Erythroblast (primary cell): ENCODE data around the gene GOLGB1.
A peak's percentile ranks its signal among the peaks of the same experiment; 100 is the strongest.
"Not testable (repeated sequence)": the region's sequence is repeated elsewhere in the genome, so short reads cannot be mapped to it uniquely, and the experiment has no call there.

Experiments used
- DNase-seq, 2 experiments: peaks; one replicate each; lab custom pipeline; 2025; lab: John Stamatoyannopoulos, UW
- GATA1 ChIP-seq: IDR thresholded peaks from 2 replicates; pipeline ENCODE4 v1.6.1; 2011; ENCODE audit warnings: low read depth, mild to moderate bottlenecking, control low read depth, low read length, moderate library complexity
- POLR2A ChIP-seq: IDR thresholded peaks from 2 replicates; pipeline ENCODE4 v1.6.1; 2011; ENCODE audit warnings: mild to moderate bottlenecking, low read length

Gene GOLGB1

GRCh38 chr3:121749276-121750086, at the start of gene GOLGB1:
Gene GOLGB1, minus strand, starts transcription at chr3:121749741. Its CDS starts 18,770 bp downstream, at chr3:121730971.
- DNase-seq: peak; percentile 97 to 99
- TF ChIP-seq GATA1 (no peak), POLR2A (peak; percentile 99)

DNA sequence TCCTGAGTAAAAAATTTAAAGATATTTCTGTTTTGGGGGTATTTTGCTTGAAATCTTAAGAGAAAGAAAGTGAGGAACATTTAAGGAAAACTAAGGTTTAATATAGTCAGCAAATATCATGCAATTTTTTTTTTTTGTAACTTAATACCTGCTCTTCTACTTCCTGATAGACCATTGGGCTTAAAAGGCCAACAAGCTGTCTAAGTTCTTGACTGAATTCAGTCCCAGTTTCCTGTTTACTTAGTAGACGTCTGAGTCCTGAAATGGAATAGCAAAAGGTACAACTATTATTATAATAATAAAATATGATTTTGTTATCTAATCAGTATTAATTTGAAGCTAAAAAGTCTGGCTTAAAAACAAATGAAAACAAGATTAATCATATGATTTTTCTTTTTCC, 47.4 kb upstream of the GOLGB1 start:
- DNase-seq: no peak
- TF ChIP-seq POLR2A (no peak), GATA1 (no peak)

DNA sequence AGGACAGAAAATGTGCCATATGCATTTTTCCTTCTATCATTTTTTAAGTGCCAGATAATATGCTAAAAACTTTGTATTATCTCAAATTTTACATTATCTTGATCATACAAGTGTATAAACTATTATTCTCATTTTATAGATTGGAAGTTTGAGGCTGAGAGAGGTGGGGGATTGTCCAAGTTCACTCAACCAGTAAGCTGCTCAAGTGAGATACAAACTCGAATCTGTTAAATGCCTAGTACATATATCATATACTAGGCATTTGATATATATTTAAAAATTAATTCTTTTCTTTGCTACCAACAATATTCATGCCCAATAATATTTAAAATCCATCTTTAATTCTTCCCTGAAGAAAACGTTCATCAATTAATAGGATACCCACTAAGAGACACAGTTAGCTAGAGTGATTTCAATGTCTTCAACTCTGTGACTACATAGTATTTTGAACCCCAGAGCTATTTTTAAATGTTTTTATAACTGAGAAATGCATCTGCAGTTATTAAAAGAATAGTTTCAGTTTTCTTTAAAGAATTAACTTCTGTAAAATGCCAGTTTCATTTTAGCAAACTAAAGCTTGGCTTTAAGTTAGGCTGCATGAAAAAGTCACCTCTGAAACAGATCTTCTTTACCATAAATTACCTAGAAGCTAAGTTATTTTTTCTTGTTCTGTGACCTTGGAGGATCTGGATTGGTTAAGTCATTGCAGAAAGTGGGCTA, 44.9 kb upstream of the GOLGB1 start:
- no peak for TF ChIP-seq POLR2A
- no peak for TF ChIP-seq GATA1

GRCh38 chr3:121793078-121793477, 43.5 kb upstream of the GOLGB1 start:
- DNase-seq: no peak
- TF ChIP-seq GATA1 (no peak), POLR2A (no peak)

More for the DNA sequence above, 44.9 kb upstream of the GOLGB1 start:
- no peak for DNase-seq

DNA sequence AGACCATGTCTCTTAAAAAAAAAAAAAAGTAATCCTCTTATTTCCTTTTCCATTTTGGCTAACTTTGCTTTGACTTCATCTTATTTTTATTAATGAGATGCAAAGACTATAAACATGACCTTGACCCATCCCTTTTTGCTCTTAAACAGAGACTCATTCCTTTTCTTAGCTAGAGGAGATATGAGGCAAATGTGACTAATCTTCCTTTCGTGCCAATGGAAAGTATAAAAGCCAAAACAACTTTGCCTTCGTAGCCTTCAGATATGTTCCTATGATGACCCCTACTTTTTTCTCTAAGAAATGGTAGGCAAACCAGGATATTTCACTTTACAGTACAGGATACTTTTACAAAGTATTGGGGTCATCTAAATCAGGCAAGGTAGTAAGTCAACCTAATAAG, 36.9 kb upstream of the GOLGB1 start:
- DNase-seq: no peak
- no peak for TF ChIP-seq POLR2A
- TF ChIP-seq GATA1: no peak

- DNase-seq: not testable (repeated sequence)
Measured at GRCh38 chr3:121782784-121783183, 33.2 kb upstream of the GOLGB1 start.

DNA sequence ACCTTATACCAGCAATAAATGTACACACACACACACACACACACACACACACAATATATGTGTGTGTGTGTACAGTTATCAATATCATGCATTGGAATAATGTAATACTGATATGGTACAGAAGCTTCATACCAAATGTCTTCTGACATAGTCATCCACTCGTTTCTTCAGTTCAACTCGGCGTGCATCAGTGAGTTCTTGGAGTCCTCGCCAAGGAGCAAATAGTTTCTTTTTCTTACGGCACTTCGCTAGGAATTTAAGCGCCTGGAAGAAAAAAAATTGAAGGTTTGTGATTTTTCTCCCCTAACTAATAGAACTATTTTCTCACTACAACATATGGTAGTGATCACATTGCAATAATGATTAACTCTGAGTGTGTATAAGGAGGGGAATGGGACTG, 32.1 kb upstream of the GOLGB1 start:
- no peak for DNase-seq
- TF ChIP-seq GATA1: no peak
- TF ChIP-seq POLR2A: no peak

DNA sequence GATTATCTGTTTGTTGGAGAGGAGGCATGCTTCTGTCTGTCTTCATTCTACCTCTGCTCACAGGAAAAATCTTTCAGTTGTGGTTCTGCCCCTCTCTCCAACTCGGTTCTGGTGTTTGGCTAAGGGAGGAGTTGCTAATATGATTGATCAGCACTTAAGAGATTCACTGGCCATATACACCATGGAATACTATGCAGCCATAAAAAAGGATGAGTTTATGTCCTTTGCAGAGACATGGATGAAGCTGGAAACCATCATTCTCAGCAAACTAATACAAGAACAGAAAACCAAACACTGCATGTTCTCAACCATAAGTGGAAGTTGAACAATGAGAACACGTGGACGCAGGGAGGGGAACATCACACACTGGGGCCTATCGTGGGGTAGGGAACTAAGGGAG, 25.6 kb upstream of the GOLGB1 start:
- not testable (repeated sequence) for DNase-seq

DNA sequence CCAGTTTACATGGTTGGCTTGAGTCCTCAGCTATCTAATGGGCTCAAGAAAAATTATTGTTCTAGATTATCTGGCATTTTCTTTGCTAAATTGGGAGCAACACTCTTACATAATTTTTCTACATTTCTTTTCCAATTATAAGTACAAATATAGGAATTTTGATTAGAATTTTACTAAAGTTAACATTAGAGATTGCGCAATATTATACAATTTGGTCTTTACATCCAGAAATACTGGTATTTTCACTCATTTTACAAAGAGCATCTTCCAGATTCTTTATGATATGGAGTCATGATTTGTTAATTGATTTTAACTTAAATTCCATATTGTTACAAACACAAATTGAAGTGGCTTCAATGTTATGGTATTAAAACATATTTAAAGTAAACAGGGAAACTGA, 19.7 kb upstream of the GOLGB1 start:
- DNase-seq: no peak
- TF ChIP-seq POLR2A (no peak), GATA1 (no peak)

DNA sequence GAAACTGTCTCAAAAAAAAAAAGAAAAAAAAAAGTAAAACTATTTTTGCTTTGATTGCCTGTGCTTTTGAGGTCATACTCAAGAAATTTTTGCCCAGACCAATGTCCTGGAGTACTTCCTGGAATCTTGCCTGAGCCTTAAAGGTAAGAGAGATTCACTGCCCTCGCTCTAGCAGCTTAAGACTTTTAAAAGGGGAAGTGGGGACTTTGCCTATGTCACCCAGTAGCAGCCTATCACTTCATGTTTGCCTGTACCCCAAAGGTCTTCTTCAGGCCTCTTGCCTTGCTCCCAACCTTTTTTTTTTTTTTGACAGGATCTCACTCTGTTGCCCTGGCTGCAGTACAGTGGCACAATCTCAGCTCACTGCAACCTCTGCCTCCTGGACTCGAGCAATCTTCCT, 18.9 kb upstream of the GOLGB1 start:
- no peak for DNase-seq
- no peak for TF ChIP-seq GATA1
- TF ChIP-seq POLR2A: no peak

DNA sequence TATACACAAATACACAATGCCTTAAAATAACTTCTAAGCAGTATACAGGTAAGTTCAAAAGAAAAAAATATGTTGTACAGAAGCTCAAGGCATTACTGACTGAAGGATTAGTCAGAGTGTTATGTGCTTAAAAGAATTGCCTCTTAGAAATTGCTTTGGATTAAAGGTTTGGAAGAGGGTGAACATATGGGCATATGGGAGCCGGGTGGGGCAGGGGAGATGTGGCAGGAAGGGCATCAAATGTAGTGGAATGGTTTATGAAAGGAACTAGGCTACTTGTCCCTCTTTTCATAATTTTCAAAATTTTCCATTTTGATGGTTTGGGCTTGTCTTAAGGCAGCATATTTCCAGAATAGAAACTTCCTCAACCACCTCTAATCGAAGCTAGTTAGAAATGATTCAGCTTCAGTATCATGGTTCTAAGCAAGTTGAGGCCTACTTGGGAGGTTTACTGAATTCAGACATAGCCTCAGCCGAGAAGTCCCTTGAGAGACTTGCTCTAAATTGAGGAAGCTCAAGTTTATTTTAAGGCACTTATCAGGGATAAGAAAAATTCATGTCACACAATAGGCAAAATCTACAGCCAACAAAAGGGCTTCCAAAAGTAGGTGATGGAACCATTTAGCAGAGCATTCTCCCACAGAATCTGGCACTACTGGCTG, 10.1 kb upstream of the GOLGB1 start:
- TF ChIP-seq GATA1: no peak
- DNase-seq: no peak

- TF ChIP-seq POLR2A (no peak), GATA1 (no peak)
- peak; percentile 5 to 33 for DNase-seq
Measured at GRCh38 chr3:121758727-121759450, 9.3 kb upstream of the GOLGB1 start.

DNA sequence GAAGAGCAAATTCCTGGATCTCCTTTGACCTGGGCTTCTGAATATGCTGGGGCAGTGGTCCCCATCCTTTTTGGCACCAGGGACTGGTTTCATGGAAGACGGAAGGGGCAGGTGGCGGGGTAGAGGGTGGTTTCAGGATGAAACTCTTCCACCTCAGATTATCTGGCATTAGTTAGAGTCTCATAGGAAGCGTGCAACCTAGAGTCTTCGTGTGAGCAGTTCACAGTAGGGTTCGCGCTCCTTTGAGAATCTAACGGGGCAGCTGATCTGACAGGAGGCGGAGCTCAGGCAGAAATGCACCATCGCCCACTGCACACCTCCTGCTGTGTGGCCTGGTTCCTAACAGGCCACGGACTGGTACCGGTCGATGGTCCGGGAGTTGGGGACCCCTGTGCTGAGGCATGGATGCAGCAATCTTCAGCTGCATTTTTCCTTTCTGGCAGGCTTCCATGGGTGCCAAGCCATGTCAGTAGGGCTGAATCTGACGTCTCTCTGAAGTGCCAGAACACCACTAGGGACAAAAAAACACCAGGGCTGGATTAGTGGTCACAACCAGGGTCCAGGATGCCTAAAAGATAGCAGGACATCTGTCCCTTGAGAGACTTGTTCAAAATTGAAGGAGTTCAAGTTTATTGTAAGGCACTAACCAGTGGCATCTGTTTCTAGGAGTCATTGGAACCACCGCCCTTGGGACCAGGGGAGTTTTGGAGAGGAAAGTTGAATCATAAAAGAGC, 8.4 kb upstream of the GOLGB1 start:
- no peak for DNase-seq
- TF ChIP-seq POLR2A: no peak
- no peak for TF ChIP-seq GATA1
